HAP-1 (cell line): Measurements from ENCODE around the gene LOXHD1.

Experiments
- DNase-seq, 2 experiments: peaks; one replicate each; pipeline ENCODE4 v3.0.0-alpha.2; 2016 to 2020; ENCODE audit warnings: low spot score in 2 of 2
- H3K27me3 ChIP-seq: fragments of 250-450 bp; sonication (Bioruptor Pico); 2 replicates; pipeline ENCODE4 v1.5.1; 2020; ENCODE audit warnings: low read depth, mild to moderate bottlenecking, moderate library complexity
- H3K36me3 ChIP-seq: fragments of 250-450 bp; sonication (Bioruptor Pico); replicated peaks from 2 replicates; pipeline ENCODE4 v1.5.1; 2020; ENCODE audit warnings: mild to moderate bottlenecking
- H3K4me1 ChIP-seq: fragments of 250-450 bp; sonication (Bioruptor Pico); 2 replicates; pipeline ENCODE4 v1.5.1; 2020; ENCODE audit warnings: mild to moderate bottlenecking
- H3K4me3 ChIP-seq: fragments of 250-450 bp; sonication (Bioruptor Pico); 2 replicates; pipeline ENCODE4 v1.5.1; 2020; ENCODE audit warnings: mild to moderate bottlenecking, moderate library complexity
- H3K9me3 ChIP-seq: fragments of 250-450 bp; sonication (Bioruptor Pico); 2 replicates; pipeline ENCODE4 v1.5.1; 2020; ENCODE audit warnings: mild to moderate bottlenecking, moderate library complexity
- in situ Hi-C: fragments of 300-500 bp; cut with MboI; formaldehyde crosslinking; loops from 3 replicates; pipeline ENCODE4 v1.14.3; 2020; ENCODE audit warnings: low sequenced_read_pairs, inconsistent platforms, mixed read lengths

The LOXHD1 gene

GRCh38 chr18:46478796-46479195, 178.2 kb downstream of the LOXHD1 start:
- Histone ChIP-seq H3K27me3 (peaks cover 6% of the 10 kb centered on the region; the same call in 1 of the 2 replicates), H3K4me3 (no peak overlapping the region), H3K9me3 (no peaks in the 10 kb centered on the region), H3K4me1 (no peaks in the 10 kb centered on the region), H3K36me3 (no peaks in the 10 kb centered on the region)
- in situ Hi-C loops = no loop called here
- DNase-seq = no peak

GRCh38 chr18:46477425-46478011, 179.5 kb downstream of the LOXHD1 start:
- H3K36me3 ChIP-seq = no peaks in the 10 kb centered on the region
- no peak for DNase-seq
- in situ Hi-C loops = no loop called here
- H3K4me3 ChIP-seq = no peak overlapping the region
- H3K27me3 ChIP-seq = 0 out of 2 replicates have a peak, but pooled peaks cover 6% of the 10 kb centered on the region
- no peaks in the 10 kb centered on the region for H3K4me1 ChIP-seq
- no peaks in the 10 kb centered on the region for H3K9me3 ChIP-seq

DNA sequence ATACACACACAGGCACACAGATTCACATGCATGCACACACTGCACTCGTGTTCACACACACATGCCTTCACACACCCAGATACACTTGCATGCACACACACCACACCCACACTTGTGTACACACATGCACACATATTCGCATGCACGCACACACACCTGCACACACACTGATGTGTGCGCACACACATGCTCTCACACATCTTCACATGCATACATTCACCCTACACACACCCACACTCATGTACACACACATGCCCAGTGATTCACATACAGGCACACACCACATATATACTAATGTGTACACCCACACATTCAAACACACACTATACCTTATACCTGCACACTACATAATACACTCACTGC, 181.6 kb downstream of the LOXHD1 start:
- Histone ChIP-seq H3K27me3 (0 out of 2 replicates have a peak, but pooled peaks cover 6% of the 10 kb centered on the region), H3K4me3 (no peak overlapping the region), H3K36me3 (no peaks in the 10 kb centered on the region), H3K4me1 (no peaks in the 10 kb centered on the region), H3K9me3 (no peaks in the 10 kb centered on the region)
- DNase-seq = no peak
- in situ Hi-C loops = no loop called here

DNA sequence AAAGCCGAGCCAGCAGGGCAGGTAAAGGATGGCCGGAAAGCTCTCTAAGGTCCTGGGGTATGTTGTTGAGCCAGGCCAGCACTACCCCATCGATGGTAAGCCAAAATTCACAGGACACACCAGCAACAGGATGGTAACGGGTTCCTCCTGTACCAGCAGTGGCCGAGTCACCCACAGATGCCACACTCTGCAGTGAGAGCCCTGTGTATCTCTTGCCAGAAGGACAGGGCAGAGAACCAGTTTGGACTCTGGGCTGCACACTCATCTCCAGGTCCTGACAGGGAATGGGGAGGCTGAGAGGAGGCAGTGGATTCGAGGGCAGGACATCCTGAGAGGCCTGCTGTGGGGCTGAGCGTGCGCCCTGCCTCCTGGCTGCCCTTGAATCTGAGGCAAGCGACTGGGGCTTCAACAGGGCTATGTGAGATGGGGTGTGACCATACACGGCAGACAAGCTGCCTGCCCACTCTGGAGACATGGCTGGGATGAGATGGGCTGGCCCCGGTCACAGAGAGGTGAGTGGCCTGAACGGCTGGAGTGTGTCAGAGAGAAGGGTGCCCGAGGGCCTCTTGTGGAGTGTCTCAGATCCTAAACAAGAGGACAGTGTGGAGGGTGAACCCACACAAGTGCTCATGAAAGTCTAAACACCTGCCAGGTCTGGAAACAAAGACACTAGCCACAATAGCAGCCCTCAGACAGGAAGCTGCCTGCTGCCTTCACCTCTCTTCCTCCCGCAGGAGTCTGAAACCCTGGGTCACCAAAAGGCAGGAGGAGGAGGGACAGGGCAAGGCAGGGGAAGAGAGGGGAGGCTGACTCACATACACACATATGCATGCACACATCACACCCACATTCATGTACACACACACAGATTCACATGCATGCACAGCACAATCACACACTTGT, 182.3 kb downstream of the LOXHD1 start:
- Histone ChIP-seq H3K4me3 (no peak overlapping the region), H3K9me3 (no peaks in the 10 kb centered on the region), H3K4me1 (no peaks in the 10 kb centered on the region), H3K36me3 (no peaks in the 10 kb centered on the region), H3K27me3 (0 out of 2 replicates have a peak, but pooled peaks cover 6% of the 10 kb centered on the region)
- no peak for DNase-seq
- in situ Hi-C loops = no loop called here

- Histone ChIP-seq H3K4me3 (no peak overlapping the region), H3K9me3 (no peaks in the 10 kb centered on the region), H3K36me3 (no peaks in the 10 kb centered on the region), H3K27me3 (0 out of 2 replicates have a peak, but pooled peaks cover 6% of the 10 kb centered on the region), H3K4me1 (no peaks in the 10 kb centered on the region)
- no peak for DNase-seq
- in situ Hi-C loops = no loop called here
Observed at GRCh38 chr18:46471809-46472498, 185.1 kb downstream of the LOXHD1 start.

- Histone ChIP-seq H3K9me3 (no peaks in the 10 kb centered on the region), H3K4me3 (no peak overlapping the region), H3K36me3 (no peaks in the 10 kb centered on the region), H3K27me3 (no peaks in the 10 kb centered on the region), H3K4me1 (no peaks in the 10 kb centered on the region)
- in situ Hi-C loops = no loop called here
- DNase-seq = no peak
Observed at GRCh38 chr18:46470714-46471113, 186.3 kb downstream of the LOXHD1 start.

DNA sequence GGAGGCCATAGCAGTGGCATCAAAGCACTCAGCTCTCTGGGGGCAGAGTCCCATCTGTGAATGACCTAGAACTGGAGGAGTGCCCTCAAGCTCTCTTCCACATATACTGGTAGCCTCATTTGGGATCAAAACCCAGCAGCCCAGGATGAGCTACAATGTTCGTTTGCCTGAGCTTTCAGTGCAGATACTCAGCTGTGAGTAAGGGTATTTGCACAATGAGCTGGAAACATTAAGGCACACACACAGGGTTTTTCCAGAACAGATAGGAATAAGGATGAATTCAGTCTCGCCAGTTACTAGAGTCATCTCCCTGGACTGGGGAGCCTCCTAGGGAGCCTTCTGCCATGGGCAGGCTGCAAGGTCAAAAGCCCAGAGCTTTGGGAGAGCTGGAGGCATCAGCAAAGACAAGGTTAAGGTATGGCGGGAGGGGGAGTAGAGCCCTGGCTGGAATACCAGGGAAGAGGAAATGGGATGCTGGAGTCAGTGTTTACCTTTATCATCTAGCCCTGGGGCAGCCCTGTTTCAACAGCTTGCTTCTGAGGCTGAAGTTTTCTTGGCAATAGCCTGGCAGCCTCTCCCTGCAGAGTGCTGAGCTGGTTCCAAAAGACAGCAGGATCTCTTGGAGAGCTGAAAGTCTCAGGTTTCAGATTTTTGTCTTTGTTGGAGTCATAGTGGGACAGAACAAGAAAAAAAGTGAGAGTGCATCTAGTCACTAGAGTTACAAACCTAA, 187.7 kb downstream of the LOXHD1 start:
- Histone ChIP-seq H3K4me3 (no peak overlapping the region), H3K27me3 (no peaks in the 10 kb centered on the region; the same call in 1 of the 2 replicates), H3K4me1 (no peaks in the 10 kb centered on the region), H3K9me3 (no peaks in the 10 kb centered on the region), H3K36me3 (no peaks in the 10 kb centered on the region)
- DNase-seq = no peak
- in situ Hi-C loops = no loop called here

DNA sequence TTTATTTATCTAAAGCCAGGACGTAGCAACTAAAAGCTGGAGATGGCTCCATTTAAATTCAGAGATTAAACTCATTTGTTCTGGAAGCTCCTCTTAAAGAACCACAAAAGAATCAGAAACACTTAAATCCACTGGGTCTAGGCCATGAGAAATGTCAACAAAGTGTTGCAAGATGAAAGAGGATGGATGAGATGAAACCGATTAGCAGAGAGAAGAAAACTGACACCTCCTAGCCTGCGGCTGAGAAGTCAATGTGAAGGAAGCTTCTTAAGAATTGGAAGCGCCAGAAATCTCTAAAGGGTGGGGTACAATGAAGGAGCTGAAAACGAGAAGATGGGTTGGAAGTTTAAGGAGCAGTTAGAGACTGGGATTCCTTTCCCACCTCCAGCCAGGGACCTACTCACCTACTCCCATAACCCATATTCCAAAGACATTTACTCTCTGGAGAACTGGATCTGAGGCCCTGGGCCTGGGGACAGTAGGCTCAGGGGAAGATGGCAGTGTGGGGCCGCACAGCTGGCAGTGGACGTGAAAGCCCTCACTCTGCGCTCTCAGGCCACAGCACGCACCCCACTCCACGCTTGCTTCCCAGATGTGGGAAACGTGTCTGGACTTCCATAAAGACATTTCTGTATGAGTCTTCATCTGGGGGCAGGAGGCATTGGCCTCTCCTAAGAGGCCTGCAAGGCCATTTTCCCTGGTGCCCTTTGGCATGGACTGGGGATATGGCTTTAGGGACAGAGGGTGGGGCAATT, 188.4 kb downstream of the LOXHD1 start:
- in situ Hi-C loops = no loop called here
- DNase-seq = peak in 1 of 2 experiments; percentile 8
- no peaks in the 10 kb centered on the region for H3K4me1 ChIP-seq
- no peaks in the 10 kb centered on the region for H3K9me3 ChIP-seq
- peaks cover 6% of the 10 kb centered on the region for H3K27me3 ChIP-seq
- no peaks in the 10 kb centered on the region for H3K36me3 ChIP-seq
- no peak overlapping the region for H3K4me3 ChIP-seq

- H3K4me3 ChIP-seq = no peak overlapping the region
- in situ Hi-C loops = no loop called here
- H3K4me1 ChIP-seq = no peaks in the 10 kb centered on the region
- no peaks in the 10 kb centered on the region for H3K36me3 ChIP-seq
- peaks cover 8% of the 10 kb centered on the region for H3K27me3 ChIP-seq
- H3K9me3 ChIP-seq = no peaks in the 10 kb centered on the region
- no peak for DNase-seq
Observed at GRCh38 chr18:46466234-46467160, 190.5 kb downstream of the LOXHD1 start.

- peaks cover 8% of the 10 kb centered on the region for H3K27me3 ChIP-seq
- no peaks in the 10 kb centered on the region for H3K9me3 ChIP-seq
- H3K4me1 ChIP-seq = no peaks in the 10 kb centered on the region
- no peak for DNase-seq
- no peak overlapping the region for H3K4me3 ChIP-seq
- in situ Hi-C loops = no loop called here
- no peaks in the 10 kb centered on the region for H3K36me3 ChIP-seq
Observed at GRCh38 chr18:46464926-46465655, 191.9 kb downstream of the LOXHD1 start.

DNA sequence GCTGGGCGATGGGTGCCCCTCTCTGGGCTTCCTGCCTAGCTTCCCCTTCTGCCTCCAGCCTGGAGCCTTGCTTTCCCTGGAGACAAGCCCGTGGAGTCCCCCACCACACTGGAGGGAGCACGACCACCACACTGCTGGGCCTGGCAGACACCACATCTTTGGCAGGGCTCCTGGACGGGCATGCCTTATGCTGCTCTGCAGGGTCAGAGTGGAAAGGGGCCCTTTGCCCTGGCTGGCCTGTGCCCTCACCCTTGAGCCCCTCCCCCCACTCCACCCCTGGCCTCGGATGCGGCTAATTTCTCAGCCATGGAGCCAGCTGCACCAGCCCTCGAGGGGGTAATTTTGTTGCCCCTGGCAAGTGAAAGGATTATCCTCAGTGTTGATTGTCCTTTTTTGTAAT, 194.5 kb downstream of the LOXHD1 start:
- no peak for DNase-seq
- peaks cover 8% of the 10 kb centered on the region for H3K27me3 ChIP-seq
- in situ Hi-C loops = no loop called here

DNA sequence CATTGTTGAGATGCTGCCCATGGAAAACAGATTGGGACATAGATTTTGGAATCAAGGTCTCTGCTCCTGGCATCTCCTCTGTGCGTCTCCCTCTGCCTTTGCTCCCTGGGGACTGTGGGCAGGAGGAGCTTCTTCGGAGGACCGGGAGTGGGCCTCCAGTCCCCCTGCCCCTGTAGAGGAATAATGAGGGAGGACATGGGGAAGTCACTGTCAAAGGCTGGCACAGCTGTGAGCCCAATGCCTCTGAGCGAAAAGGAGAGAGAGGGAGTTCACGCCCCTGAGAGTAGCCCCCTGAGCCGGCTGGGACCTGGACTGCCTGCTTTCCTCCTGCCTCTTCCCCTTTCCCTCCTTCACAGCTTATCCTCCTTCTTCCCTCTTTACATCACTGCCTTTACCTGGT, 195.0 kb downstream of the LOXHD1 start:
- Histone ChIP-seq H3K9me3 (no peaks in the 10 kb centered on the region), H3K36me3 (no peaks in the 10 kb centered on the region), H3K4me1 (no peaks in the 10 kb centered on the region), H3K4me3 (no peak overlapping the region), H3K27me3 (peaks cover 8% of the 10 kb centered on the region)
- DNase-seq = no peak
- in situ Hi-C loops = no loop called here

More for the DNA sequence above, 194.5 kb downstream of the LOXHD1 start:
- H3K4me3 ChIP-seq = no peak overlapping the region
- no peaks in the 10 kb centered on the region for H3K36me3 ChIP-seq
- H3K4me1 ChIP-seq = no peaks in the 10 kb centered on the region
- H3K9me3 ChIP-seq = no peaks in the 10 kb centered on the region
